ENCODE data around the gene C15orf40.
A peak's percentile ranks its signal among the peaks of the same experiment; 100 is the strongest.

The C15orf40 gene

DNA sequence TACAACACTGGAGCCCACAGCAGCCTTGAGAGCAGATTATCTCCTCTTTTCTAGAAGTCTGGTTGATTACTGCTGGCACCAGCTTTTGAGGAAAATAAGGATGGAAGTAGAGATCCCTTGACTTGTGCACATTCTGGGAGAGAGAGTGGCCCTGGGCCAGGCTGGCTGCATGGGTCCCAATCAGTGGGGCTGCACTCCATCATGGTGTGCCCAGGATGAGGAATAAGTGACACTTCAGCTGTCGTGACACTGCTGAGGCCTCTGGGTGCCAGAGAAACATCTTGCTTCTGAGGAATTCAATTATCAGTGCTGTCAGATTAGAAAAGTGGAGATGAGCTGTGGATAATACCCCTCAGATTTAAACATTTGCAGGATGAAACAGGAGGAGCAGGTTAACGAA lies 16.4 kb downstream of the C15orf40 start:
- no peak for DNase-seq (ENCODE audit: low read depth in 2 of 2, low spot score in 1 of 2)

DNA sequence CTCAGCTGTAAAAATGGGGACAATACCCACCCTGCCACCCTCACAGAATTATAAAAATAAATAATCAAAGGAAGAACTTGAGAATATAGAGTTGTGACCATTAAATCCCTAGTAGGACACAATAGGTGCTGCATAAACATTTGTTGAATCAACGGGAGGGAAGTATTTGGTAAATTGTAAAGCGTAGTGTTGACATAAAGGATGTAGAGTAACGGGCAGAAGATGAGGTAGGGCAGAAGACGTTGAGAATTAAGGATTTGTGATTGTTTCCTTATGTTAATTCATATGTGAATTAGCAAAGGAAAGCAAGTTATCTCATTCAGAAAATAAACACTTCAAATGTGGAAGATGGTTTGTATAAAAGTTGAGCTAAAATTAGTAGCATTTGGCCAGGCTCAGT lies 18.3 kb downstream of the C15orf40 start:
- DNase-seq (ENCODE audit: low read depth in 2 of 2, low spot score in 1 of 2) = no peak

- DNase-seq (ENCODE audit: low read depth in 2 of 2, low spot score in 1 of 2) = no peak
Observed at GRCh38 chr15:82992436-82992998, 18.9 kb downstream of the C15orf40 start.

DNA sequence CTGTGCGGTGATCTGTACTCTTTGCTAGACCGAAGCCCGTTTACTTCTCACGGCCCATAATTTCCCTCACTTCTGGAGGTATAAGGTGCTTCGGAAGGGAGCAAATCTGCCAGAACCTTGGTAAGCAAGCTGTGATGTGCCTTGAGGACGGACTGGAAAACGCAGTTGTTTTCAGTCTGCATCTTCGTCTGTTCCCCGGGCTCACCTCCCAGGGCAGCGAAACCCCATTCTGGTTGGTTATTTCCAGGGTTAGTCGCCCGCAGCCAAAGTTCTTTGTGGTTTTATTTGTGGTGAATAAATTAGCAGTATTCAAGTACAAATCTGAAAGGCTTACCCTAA lies 25.0 kb downstream of the C15orf40 start:
- DNase-seq (ENCODE audit: low read depth in 2 of 2, low spot score in 1 of 2) = no peak

DNA sequence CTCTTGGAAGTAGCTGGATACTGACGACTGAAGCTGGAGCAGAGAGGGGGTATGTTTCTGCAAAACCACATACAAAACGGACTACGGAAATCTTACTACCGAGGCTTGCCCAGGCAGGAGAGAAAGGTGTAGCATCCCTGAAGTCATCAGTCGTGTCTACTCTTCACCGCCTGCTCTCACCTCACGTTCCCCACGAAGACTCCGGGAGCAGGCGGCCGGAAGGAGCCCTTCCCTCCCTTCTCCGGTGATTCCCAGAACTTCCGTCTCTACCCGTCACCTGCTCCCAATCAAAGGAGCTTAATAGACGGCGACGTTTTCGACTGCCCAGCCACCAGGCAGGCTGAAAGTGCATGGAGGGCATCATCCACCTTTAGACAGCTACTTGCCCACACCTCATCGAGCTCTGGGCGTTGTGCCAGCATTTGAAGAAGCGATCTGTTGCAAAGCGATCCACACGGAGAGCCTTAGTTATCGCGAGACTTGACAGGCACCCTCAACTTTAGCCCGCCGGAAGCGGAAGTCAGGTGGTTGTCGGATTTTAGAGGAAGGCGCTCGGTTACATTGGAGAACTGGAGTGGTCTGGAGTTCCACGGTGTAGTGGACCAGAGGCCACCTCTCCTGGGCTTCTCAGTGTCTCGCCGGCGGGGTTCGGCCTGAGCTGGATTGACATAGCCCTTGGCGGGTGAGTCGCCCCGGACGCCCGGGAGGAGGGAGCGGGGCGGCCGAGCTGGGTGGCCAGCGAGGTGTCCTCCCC lies 25.6 kb downstream of the C15orf40 start, which contains the start of gene RAMAC:
RAMAC (plus strand) TSS at position 523 of the 754 bp plus-strand sequence. CDS start 2,809 bp downstream, outside the sequence.
- DNase-seq (ENCODE audit: low read depth in 2 of 2, low spot score in 1 of 2) = peak; percentile 82 to 86

DNA sequence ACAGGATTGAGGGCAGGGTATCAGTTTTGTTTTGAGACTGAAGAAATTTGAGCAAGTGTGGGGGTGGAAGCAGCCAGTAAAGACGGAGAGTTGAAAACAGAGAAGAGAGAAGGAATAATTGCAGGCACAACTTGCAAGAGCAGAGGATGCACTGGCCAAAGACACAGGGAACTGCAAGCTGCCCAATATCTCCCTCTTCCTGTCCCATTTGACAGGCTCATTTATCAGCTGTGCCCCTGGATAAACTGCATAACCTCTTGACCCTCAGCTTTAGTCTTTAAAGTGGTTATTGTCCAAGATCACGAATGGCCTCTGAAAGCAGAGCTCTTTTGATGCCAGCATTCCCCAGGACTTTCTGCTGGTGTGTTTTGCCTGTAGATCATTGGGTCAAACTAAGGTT lies 30.5 kb downstream of the C15orf40 start:
- DNase-seq (ENCODE audit: low read depth in 2 of 2, low spot score in 1 of 2) = no peak

DNA sequence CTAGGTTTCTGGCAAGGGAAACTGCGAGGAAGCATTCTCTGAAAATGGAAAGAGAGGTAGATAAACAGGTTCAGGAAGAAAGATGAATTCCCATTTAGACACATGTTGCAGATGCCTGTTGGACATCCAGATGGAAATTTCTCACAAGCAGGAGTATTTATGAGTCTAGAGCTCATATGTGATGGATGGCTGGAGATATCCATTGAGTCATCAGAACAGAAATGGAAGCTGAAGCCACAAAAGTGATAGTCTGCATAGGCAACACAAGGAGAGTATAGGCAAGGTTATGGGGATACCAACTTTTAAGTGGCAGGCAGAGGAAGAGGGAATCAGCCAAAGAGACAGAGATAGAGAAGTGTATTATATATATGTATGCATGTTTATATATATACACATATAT lies 31.7 kb downstream of the C15orf40 start:
- no peak for DNase-seq (ENCODE audit: low read depth in 2 of 2, low spot score in 1 of 2)

GRCh38 chr15:82978438-82978837 lies 33.0 kb downstream of the C15orf40 start:
- DNase-seq (ENCODE audit: low read depth in 2 of 2, low spot score in 1 of 2) = no peak

DNA sequence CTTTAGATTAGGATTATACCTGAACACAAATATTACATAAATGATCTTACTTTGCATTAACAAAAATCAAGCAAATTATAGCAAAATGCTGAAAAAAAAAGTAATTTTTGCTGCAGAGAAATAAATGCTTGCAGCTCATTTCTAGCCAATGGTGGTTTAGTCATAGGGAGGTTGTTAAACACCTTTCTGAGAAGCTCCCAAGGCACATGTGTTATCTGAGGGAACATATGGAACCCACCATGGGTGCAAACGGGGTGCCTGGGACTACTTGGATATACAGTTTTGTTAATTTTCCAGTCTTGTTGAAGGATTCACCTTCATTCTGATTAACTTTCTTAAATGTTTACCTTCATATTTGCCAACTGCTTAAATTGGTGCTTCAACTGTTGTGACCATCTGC lies 34.4 kb downstream of the C15orf40 start:
- no peak for DNase-seq (ENCODE audit: low read depth in 2 of 2, low spot score in 1 of 2)

- DNase-seq (ENCODE audit: low read depth in 2 of 2, low spot score in 1 of 2) = no peak
Observed at GRCh38 chr15:82972990-82973389, 38.4 kb downstream of the C15orf40 start.

GRCh38 chr15:82971218-82971984 lies 40.0 kb downstream of the C15orf40 start:
- DNase-seq (ENCODE audit: low read depth in 2 of 2, low spot score in 1 of 2) = no peak

DNA sequence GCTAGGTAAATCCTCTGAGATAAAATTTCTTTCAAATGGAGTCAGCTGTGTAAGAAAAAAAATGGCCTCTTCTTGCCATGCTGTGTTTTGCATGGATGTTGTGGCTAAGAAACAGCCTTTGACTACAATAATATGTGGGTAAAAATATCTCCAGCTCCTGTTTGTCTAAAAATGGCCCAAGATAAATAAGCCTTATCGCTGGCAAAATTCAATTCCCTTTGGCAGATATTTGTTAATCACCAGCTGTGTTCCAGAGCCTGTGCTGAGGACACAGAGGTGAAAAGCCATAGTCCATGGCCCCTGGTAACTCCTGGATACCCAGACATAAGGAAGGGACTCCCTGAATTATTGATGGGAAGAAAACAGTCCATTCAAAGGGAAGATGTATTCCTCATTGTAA lies 40.7 kb downstream of the C15orf40 start:
- DNase-seq (ENCODE audit: low read depth in 2 of 2, low spot score in 1 of 2) = no peak

DNA sequence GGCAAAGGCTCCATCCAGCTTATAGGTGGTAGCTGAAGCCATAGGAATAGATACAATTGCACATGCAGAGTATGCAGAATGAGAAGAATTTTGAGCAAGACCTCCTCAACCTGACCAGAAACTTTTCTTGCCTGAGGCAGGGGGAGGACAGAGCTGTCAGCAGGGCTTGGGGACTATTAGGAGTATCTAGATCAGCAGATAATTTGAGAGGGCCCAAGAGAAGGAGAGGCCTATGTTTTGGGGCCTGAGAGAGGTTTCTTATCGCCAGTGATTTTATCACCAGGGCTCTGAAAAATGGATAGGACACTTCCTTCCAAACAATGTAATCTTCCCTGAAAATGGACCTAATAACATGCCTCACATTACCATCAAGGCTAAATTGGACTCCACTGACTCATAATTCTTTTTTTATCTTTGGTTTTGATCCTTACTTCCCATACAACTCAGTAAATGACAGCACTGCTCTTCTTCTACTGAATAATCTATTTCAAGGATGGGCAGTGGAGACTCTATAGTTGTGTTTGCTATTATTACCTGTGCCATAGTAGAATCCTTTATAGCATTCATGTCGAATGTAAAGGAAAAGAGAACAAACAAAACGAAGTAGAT lies 41.3 kb downstream of the C15orf40 start:
- no peak for DNase-seq (ENCODE audit: low read depth in 2 of 2, low spot score in 1 of 2)

GRCh38 chr15:82969353-82969752 lies 42.1 kb downstream of the C15orf40 start:
- no peak for DNase-seq (ENCODE audit: low read depth in 2 of 2, low spot score in 1 of 2)

DNA sequence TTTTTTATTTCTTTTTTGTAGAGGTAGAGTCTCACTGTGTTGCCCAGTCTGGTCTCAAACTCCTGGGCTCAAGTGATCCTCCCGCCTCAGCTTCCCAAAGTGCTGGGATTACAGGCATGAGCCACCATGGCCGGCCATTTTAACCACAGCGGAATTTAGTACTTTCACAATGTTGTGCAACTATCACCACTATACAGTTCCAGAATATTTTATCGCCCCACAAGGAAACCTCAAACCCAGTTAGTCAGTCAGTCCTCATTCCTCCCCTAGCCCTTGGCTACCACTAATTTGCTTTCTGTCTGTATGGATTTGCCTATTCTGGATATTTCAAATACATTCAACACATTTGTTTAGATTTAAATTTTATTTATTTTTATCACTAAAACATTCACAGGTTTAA lies 43.4 kb downstream of the C15orf40 start:
- no peak for DNase-seq (ENCODE audit: low read depth in 2 of 2, low spot score in 1 of 2)

GRCh38 chr15:82966671-82967071 lies 44.8 kb downstream of the C15orf40 start:
- DNase-seq (ENCODE audit: low read depth in 2 of 2, low spot score in 1 of 2) = no peak

GRCh38 chr15:82964890-82965289 lies 46.5 kb downstream of the C15orf40 start:
- no peak for DNase-seq (ENCODE audit: low read depth in 2 of 2, low spot score in 1 of 2)

DNA sequence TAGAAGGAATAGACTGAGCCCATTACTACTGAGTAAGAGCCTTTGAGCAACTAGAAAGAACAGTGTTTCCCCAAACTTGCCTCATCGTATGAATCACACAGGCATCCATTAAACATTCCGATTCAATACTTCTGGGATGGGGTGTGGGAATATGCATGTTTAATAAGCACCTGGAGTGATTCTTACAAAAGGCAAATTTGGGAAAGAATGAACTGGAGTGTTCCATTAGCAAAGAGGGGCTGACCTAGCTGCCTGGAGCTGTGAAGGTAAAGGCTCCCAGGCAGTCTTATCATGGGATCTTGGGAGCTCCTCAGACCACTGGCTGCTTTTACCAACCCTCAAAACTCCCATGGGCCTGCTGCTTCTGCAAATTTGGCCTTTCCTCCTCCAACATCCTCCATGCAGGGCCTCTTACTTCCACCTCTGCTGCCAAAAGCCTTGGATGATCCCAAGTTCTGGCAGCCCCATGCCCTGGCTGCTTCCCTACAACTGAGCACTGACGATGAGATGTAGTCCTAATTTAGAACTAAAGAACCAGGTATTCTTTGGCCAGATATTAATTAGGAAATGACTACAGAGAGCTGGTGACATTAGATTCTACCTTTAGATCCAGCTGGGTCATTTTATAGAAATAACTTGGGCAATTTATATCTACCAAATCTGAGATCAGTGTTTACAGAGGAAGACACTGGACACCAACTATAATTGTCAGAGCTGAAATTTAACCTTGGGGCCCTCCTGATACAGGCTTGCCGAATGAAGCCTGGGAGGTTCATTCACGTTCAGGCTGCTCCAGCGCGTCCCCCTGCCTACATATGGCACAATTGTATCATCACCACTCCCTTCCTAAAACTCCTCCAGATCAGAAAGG lies 47.7 kb downstream of the C15orf40 start:
- no peak for DNase-seq (ENCODE audit: low read depth in 2 of 2, low spot score in 1 of 2)

DNA sequence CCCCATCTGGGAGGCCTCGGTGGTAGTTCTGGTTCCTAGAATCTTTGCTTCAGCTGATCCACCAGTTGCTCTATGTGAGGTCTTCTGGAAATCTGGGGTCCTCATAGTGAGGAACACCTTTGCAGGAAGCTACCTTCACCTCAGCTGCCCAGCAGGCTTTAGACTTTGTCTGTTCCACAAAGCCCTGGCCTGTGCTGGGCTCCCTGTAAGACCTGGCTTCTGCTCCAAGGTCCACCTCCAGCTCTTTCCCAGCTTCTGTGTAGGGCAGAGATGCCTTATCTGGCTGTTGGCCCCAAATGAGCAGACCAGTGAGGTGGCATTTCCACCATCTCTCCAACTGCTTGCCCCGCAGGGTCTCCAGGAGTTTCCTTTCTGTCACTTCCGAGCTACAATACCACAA lies 50.7 kb downstream of the C15orf40 start:
- no peak for DNase-seq (ENCODE audit: low read depth in 2 of 2, low spot score in 1 of 2)

DNA sequence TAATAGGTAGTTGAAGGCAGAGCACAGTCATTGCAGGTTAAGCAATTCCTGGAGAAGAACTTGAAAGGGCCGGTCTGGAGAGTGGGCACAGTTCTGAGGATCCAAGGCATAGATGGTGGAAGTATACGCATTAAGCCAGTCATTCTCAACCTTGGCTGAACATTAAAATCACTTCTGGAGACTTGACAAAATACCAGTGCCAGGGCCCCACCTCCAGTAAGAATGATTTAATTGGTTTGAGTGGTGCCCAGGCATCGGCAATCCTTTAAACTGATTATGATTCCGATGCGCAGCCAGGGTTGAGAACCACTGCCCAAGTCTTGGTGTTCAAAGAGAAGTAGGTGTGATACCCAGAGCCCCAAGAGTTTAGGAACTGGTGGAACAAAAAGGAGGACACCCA lies 52.0 kb downstream of the C15orf40 start:
- DNase-seq (ENCODE audit: low read depth in 2 of 2, low spot score in 1 of 2) = no peak

GRCh38 chr15:82958638-82959037 lies 52.8 kb downstream of the C15orf40 start:
- no peak for DNase-seq (ENCODE audit: low read depth in 2 of 2, low spot score in 1 of 2)
